Measurements from ENCODE around the gene GNPTG. TPM values are rescaled to one million over a fixed set of nuclear protein-coding genes. Genes with fewer than 3 reads are reported as not detected.

GNPTG gene
- total RNA-seq, 2 donors from 2014 or later = 34.0 to 38.4 TPM

DNA sequence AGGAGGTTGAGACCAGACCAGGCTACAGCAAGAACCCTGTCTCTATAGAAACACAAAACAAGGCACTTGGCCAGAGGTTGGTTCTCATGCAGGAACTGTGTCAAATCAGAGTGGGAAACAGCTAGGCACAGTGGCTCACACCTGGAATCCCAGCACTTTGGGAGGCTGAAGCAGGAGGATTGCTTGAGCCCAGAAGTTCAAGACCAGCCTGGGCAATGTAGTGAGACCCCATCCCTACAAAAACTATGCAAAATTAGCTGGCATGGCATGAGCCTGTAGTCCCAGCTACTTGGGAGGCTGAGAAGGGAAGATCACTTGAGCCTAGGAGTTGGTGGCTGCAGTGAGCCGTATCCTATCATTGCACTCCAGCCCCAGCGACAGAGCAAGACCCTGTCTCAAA lies 61.1 kb downstream of the GNPTG start:
- Mint-ChIP-seq H3K4me1 (no peaks in the 10 kb centered on the region), H3K4me3 (no peak overlapping the region), H3K9me3 (no peaks in the 10 kb centered on the region), H3K27me3 (ENCODE audit: insufficient read depth) (no peaks in the 10 kb centered on the region), H3K36me3 (ENCODE audit: low read depth) (peaks cover 11% of the 10 kb centered on the region), H3K27ac (no peak overlapping the region)
- DNase-seq = no peak
- Histone ChIP-seq H3K36me3 (ENCODE audit: control insufficient read depth, insufficient read depth, low read length) (peaks cover 5% of the 10 kb centered on the region), H3K27me3 (ENCODE audit: control insufficient read depth, insufficient read depth, low read length, poor library complexity, severe bottlenecking) (no peaks in the 10 kb centered on the region), H3K4me3 (ENCODE audit: low read length) (no peak overlapping the region), H3K9me3 (ENCODE audit: control insufficient read depth, low read length) (no peaks in the 10 kb centered on the region), H3K4me1 (ENCODE audit: control insufficient read depth, insufficient read depth, low read length) (no peaks in the 10 kb centered on the region), H3K9ac (ENCODE audit: extremely low read depth, low read length, poor library complexity, severe bottlenecking) (no peak overlapping the region), H3K27ac (ENCODE audit: low read depth, low read length) (no peak overlapping the region)
- 89% methylated on average over 2 of the region's 2 CpGs; no CpG with 5 or more reads in 1 of the 2 experiments for WGBS, 2 experiments (ENCODE audit: insufficient coverage in 1 of 2, insufficient read length in 1 of 2)
- TF ChIP-seq, protein P1, sequence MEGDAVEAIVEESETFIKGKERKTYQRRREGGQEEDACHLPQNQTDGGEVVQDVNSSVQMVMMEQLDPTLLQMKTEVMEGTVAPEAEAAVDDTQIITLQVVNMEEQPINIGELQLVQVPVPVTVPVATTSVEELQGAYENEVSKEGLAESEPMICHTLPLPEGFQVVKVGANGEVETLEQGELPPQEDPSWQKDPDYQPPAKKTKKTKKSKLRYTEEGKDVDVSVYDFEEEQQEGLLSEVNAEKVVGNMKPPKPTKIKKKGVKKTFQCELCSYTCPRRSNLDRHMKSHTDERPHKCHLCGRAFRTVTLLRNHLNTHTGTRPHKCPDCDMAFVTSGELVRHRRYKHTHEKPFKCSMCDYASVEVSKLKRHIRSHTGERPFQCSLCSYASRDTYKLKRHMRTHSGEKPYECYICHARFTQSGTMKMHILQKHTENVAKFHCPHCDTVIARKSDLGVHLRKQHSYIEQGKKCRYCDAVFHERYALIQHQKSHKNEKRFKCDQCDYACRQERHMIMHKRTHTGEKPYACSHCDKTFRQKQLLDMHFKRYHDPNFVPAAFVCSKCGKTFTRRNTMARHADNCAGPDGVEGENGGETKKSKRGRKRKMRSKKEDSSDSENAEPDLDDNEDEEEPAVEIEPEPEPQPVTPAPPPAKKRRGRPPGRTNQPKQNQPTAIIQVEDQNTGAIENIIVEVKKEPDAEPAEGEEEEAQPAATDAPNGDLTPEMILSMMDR (conservative IDR thresholded peaks at IDR 0.05) = no peak

Other genes starting within 250 kb of the GNPTG start
- gene CACNA1H, start 198.8 kb upstream of the GNPTG start, total RNA-seq = 10 to 100 TPM; 31.6 to 45.0 TPM
- gene TPSG1, start 126.7 kb upstream of the GNPTG start, total RNA-seq = not detected
- not detected for gene TPSB2, start 121.7 kb upstream of the GNPTG start, total RNA-seq
- gene TPSAB1, start 111.2 kb upstream of the GNPTG start, total RNA-seq = not detected
- gene TPSD1, start 95.9 kb upstream of the GNPTG start, total RNA-seq = not detected
- gene UBE2I, start 42.3 kb upstream of the GNPTG start, total RNA-seq = 100 to 1,000 TPM; 250 to 294 TPM
- 10 to 100 TPM; 25.0 to 43.5 TPM for gene BAIAP3, start 18.3 kb upstream of the GNPTG start, total RNA-seq
- gene TSR3, start 53 bp upstream of the GNPTG start, total RNA-seq = 10 to 100 TPM; 64.9 to 67.4 TPM
- gene UNKL, start 62.8 kb downstream of the GNPTG start, total RNA-seq = 10 to 100 TPM; 46.4 to 48.3 TPM
- 10 to 100 TPM in 1 of 2 donors, 1 to 10 TPM in 1; 9.2 to 10.9 TPM for gene UQCC4, start 68.8 kb downstream of the GNPTG start, total RNA-seq
- under 1 TPM; 0.51 to 0.79 TPM for gene PERCC1, start 79.1 kb downstream of the GNPTG start, total RNA-seq
- gene CCDC154, start 92.6 kb downstream of the GNPTG start, total RNA-seq = 1 to 10 TPM; 1.9 to 2.2 TPM
- gene CLCN7, start 123.1 kb downstream of the GNPTG start, total RNA-seq = 10 to 100 TPM; 94.4 to 96.7 TPM
- not detected for gene PTX4, start 137.0 kb downstream of the GNPTG start, total RNA-seq
- 10 to 100 TPM; 85.0 to 91.7 TPM for gene TELO2, start 141.4 kb downstream of the GNPTG start, total RNA-seq
- gene TMEM204, start 181.7 kb downstream of the GNPTG start, total RNA-seq = not detected

Data from endodermal cell (in vitro differentiated cells).